GM23248 (cell line): ENCODE data around the gene TCEANC2.

Source experiments
- EZH2 ChIP-seq: fragments of 200-600 bp; sonication (generic); IDR thresholded peaks from 2 replicates; pipeline ENCODE4 v1.6.1; 2018; ENCODE audit warnings: antibody characterized with exemption, mild to moderate bottlenecking; ENCODE audit not compliant: insufficient read depth, poor library complexity, severe bottlenecking
- EZH2phosphoT487 ChIP-seq: fragments of 200-600 bp; sonication (generic); IDR thresholded peaks from 2 replicates; pipeline ENCODE4 v1.6.1; 2018; ENCODE audit warnings: antibody characterized with exemption, moderate library complexity, mild to moderate bottlenecking, low read depth; ENCODE audit not compliant: insufficient read depth

GRCh38 chr1:54111624-54112023 lies 58.2 kb downstream of the TCEANC2 start:
- TF ChIP-seq EZH2phosphoT487 (no peak), EZH2 (no peak)
